Panc1 (cell line): ENCODE results near the gene RGS21. TPM values are rescaled to one million over a fixed set of nuclear protein-coding genes. Genes with fewer than 3 reads are reported as not detected.

Experiments used
- ATAC-seq: fragments of 200-7000 bp; cut with Tn5 transposase; 2 replicates; pipeline ENCODE4 v1.9.1; 2020; ENCODE audit warnings: mild to moderate bottlenecking, moderate library complexity
- BruUV-seq: library from RNA; stranded (reverse); fragments of 400-500 nt; replicated peaks from 2 replicates; lab custom pipeline; 2021; lab: Mats Ljungman, UMichigan
- CTCF ChIA-PET: fragments of 300-600 bp; sonication (Branson Sonifier 250); formaldehyde crosslinking; loops from one replicate; lab custom pipeline; 2022; ENCODE audit warnings: antibody characterized with exemption; lab: Charles Lee
- POLR2A ChIA-PET: fragments of 300-600 bp; sonication (Branson Sonifier 250); formaldehyde crosslinking; loops from one replicate; lab custom pipeline; 2022; ENCODE audit warnings: antibody characterized with exemption; lab: Charles Lee
- DNase-seq: peaks from one replicate; pipeline ENCODE4 v3.0.0-alpha.2; 2010; ENCODE audit warnings: low read depth, low spot score
- H3K27ac ChIP-seq: 2 replicates; pipeline ENCODE4 v1.5.1; 2011; ENCODE audit warnings: mild to moderate bottlenecking, low read length, inconsistent platforms
- H3K27me3 ChIP-seq: fragments of 200-500 bp; sonication (Bioruptor generic); 2 replicates; pipeline ENCODE4 v1.6.0; 2014; ENCODE audit warnings: low read length, inconsistent platforms; ENCODE audit not compliant: control insufficient read depth, insufficient read depth
- H3K36me3 ChIP-seq: fragments of 200-500 bp; sonication (Bioruptor generic); 2 replicates; pipeline ENCODE4 v1.5.1; 2014; ENCODE audit warnings: inconsistent platforms, mild to moderate bottlenecking, low read length, moderate library complexity; ENCODE audit not compliant: control insufficient read depth, insufficient read depth
- H3K4me1 ChIP-seq: 2 replicates; pipeline ENCODE4 v1.5.1; 2011; ENCODE audit warnings: inconsistent platforms, mild to moderate bottlenecking, low read length, moderate library complexity; ENCODE audit not compliant: control insufficient read depth, insufficient read depth
- H3K4me3 ChIP-seq, 2 experiments: 2 replicates each; pipeline ENCODE4 v1.5.1; 2011 to 2012; ENCODE audit warnings: low read depth in 2 of 2, low read length in 2 of 2, mild to moderate bottlenecking in 2 of 2, inconsistent platforms in 1 of 2, moderate library complexity in 1 of 2
- H3K9me3 ChIP-seq: fragments of 200-500 bp; sonication (Bioruptor generic); 2 replicates; pipeline ENCODE4 v1.5.1; 2014; ENCODE audit warnings: low read depth, mild to moderate bottlenecking, inconsistent platforms, low read length, moderate library complexity; ENCODE audit not compliant: control insufficient read depth, insufficient read depth
- POLR2AphosphoS5 ChIP-seq: IDR thresholded peaks from 2 replicates; pipeline ENCODE4 v1.6.1; 2012; ENCODE audit warnings: mild to moderate bottlenecking, low read depth, low read length, moderate library complexity
- SIN3A ChIP-seq: IDR thresholded peaks from 2 replicates; pipeline ENCODE4 v1.6.1; 2012; ENCODE audit warnings: low read depth, mild to moderate bottlenecking, low read length, moderate library complexity, borderline replicate concordance; ENCODE audit not compliant: insufficient read depth
- TCF7L2 ChIP-seq: IDR thresholded peaks from 2 replicates; pipeline ENCODE4 v1.6.1; 2011; ENCODE audit warnings: mild to moderate bottlenecking, low read depth, low read length, inconsistent platforms
- in situ Hi-C: cut with HindIII; loops from 2 replicates; pipeline ENCODE4 v1.10.0; 2016; ENCODE audit warnings: low sequenced_read_pairs, low pct_unique_long_range_greater_than_20kb
- intact Hi-C: fragments of 100-400 bp; cut with micrococcal nuclease; formaldehyde crosslinking; loops from one replicate; pipeline ENCODE4 v1.10.0; 2022; ENCODE audit not compliant: unreplicated experiment
- total RNA-seq: library from RNA; stranded (reverse); gene quantifications from one replicate; pipeline ENCODE4 v1.2.1, GENCODE V29; 2021; ENCODE audit not compliant: unreplicated experiment
- TF ChIP-seq, protein P1 (sequence below), 2 experiments: IDR thresholded peaks; 2 replicates each; pipeline ENCODE4 v1.6.1; 2011 to 2012; ENCODE audit warnings: low read depth in 2 of 2, control low read depth in 1 of 2, low read length in 1 of 2, mild to moderate bottlenecking in 1 of 2, moderate library complexity in 1 of 2; ENCODE audit not compliant: insufficient read depth in 1 of 2
- TF ChIP-seq, protein P2 (sequence below): fragments of 450-650 bp; IDR thresholded peaks from 2 replicates; pipeline ENCODE4 v1.5.1; 2017; ENCODE audit warnings: mild to moderate bottlenecking

The RGS21 gene
- total RNA-seq, 1 experiment from 2014 or later: not detected

DNA sequence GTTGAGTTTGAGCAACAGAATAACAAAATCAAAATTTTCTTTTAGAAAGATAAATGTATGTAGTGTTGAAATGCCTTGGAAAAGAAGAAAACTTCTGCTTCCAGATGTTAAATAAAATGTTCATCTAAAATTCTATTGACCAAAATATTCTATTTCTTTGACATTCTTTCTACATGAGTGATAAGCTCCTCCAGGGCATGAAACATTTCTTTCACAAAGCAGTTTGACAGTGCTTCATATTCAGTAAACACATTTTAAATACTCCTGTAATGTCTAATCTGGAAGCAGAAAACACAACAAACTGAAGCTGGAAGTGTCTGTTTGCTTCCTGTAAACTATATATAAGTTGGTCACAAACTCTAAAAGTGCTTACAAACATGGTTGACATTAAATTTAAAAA lies 61.5 kb downstream of the RGS21 start:
- no peak for ATAC-seq
- intact Hi-C loops (no loop called here), in situ Hi-C loops (no loop called here)
- Histone ChIP-seq H3K36me3 (no peaks in the 10 kb centered on the region; the same call in 1 of the 2 replicates), H3K27ac (no peak overlapping the region), H3K4me3 (no peak overlapping the region), H3K9me3 (no peaks in the 10 kb centered on the region), H3K4me1 (no peaks in the 10 kb centered on the region), H3K27me3 (no peaks in the 10 kb centered on the region)
- no peak for DNase-seq
- TF ChIP-seq TCF7L2: no peak
- TF ChIP-seq POLR2AphosphoS5: no peak
- TF ChIP-seq SIN3A: no peak
- TF ChIP-seq, protein P1, sequence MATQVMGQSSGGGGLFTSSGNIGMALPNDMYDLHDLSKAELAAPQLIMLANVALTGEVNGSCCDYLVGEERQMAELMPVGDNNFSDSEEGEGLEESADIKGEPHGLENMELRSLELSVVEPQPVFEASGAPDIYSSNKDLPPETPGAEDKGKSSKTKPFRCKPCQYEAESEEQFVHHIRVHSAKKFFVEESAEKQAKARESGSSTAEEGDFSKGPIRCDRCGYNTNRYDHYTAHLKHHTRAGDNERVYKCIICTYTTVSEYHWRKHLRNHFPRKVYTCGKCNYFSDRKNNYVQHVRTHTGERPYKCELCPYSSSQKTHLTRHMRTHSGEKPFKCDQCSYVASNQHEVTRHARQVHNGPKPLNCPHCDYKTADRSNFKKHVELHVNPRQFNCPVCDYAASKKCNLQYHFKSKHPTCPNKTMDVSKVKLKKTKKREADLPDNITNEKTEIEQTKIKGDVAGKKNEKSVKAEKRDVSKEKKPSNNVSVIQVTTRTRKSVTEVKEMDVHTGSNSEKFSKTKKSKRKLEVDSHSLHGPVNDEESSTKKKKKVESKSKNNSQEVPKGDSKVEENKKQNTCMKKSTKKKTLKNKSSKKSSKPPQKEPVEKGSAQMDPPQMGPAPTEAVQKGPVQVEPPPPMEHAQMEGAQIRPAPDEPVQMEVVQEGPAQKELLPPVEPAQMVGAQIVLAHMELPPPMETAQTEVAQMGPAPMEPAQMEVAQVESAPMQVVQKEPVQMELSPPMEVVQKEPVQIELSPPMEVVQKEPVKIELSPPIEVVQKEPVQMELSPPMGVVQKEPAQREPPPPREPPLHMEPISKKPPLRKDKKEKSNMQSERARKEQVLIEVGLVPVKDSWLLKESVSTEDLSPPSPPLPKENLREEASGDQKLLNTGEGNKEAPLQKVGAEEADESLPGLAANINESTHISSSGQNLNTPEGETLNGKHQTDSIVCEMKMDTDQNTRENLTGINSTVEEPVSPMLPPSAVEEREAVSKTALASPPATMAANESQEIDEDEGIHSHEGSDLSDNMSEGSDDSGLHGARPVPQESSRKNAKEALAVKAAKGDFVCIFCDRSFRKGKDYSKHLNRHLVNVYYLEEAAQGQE (IDR thresholded peaks at IDR 0.05; ENCODE audit: insufficient read depth in 1 of 2, low read depth in 2 of 2, low read length in 1 of 2): no peak
- TF ChIP-seq, protein P2, sequence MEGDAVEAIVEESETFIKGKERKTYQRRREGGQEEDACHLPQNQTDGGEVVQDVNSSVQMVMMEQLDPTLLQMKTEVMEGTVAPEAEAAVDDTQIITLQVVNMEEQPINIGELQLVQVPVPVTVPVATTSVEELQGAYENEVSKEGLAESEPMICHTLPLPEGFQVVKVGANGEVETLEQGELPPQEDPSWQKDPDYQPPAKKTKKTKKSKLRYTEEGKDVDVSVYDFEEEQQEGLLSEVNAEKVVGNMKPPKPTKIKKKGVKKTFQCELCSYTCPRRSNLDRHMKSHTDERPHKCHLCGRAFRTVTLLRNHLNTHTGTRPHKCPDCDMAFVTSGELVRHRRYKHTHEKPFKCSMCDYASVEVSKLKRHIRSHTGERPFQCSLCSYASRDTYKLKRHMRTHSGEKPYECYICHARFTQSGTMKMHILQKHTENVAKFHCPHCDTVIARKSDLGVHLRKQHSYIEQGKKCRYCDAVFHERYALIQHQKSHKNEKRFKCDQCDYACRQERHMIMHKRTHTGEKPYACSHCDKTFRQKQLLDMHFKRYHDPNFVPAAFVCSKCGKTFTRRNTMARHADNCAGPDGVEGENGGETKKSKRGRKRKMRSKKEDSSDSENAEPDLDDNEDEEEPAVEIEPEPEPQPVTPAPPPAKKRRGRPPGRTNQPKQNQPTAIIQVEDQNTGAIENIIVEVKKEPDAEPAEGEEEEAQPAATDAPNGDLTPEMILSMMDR: no peak
- ChIA-PET CTCF (no interaction called here), POLR2A (no interaction called here)
- BruUV-seq: no TSS peak

DNA sequence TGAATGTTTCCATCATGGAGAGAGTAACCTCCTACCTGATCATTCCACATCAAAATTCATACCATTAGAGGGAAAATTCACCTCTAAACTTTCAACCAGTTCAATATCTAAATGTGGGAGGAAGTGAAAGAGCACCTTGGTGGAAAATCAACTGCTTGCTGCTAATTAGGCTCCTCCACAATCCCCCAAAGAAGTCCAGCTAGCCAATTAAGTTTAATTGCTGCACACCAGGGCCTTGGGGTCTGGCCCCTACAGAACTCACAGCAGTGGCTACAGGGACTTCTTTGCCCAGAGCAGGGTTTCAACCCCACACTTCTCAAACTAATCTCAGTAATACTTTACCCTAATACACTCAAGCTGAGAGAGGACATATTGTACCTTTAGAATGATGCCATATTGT lies 62.1 kb downstream of the RGS21 start:
- TF ChIP-seq SIN3A (no peak), POLR2AphosphoS5 (no peak), TCF7L2 (no peak)
- TF ChIP-seq, protein P1 (IDR thresholded peaks at IDR 0.05; ENCODE audit: insufficient read depth in 1 of 2, low read depth in 2 of 2, low read length in 1 of 2): no peak
- TF ChIP-seq, protein P2: no peak
- CTCF ChIA-PET: no interaction called here
- intact Hi-C loops: no loop called here
- Histone ChIP-seq H3K4me3 (no peak overlapping the region), H3K27ac (no peak overlapping the region), H3K27me3 (no peaks in the 10 kb centered on the region), H3K4me1 (no peaks in the 10 kb centered on the region), H3K36me3 (no peaks in the 10 kb centered on the region; the same call in 1 of the 2 replicates), H3K9me3 (no peaks in the 10 kb centered on the region)
- in situ Hi-C loops: no loop called here
- POLR2A ChIA-PET: no interaction called here
- ATAC-seq (no peak), DNase-seq (no peak)
- BruUV-seq: no TSS peak
